Naive B cell (primary cell): ENCODE results near the gene TBX18. TPM values are rescaled to one million over a fixed set of nuclear protein-coding genes. Genes with fewer than 3 reads are reported as not detected.

ENCODE experiments used
- ATAC-seq, 2 donors: fragments of 150-1000 bp; cut with Tn5 transposase; 2 replicates each; pipeline ENCODE4 v1.10.0; 2021; ENCODE audit warnings: low read depth in 2 of 2, mild to moderate bottlenecking in 2 of 2, moderate library complexity in 2 of 2
- DNase-seq: peaks from one replicate; pipeline ENCODE4 v3.0.0; 2022
- H3K27ac Mint-ChIP-seq, 6 donors: one replicate each; pipeline ENCODE4 v1.8.0; 2020 to 2022; ENCODE audit warnings: mild to moderate bottlenecking in 6 of 6, mixed read lengths in 6 of 6, moderate library complexity in 5 of 6, inconsistent platforms in 2 of 6
- H3K27me3 Mint-ChIP-seq, 3 donors: one replicate each; pipeline ENCODE4 v1.8.0; 2021 to 2022; ENCODE audit warnings: mixed read lengths in 3 of 3, mild to moderate bottlenecking in 1 of 3
- H3K36me3 Mint-ChIP-seq, 2 donors: one replicate each; pipeline ENCODE4 v1.8.0; 2020 to 2022; ENCODE audit warnings: mixed read lengths in 2 of 2, inconsistent platforms in 1 of 2, mild to moderate bottlenecking in 1 of 2
- H3K4me1 Mint-ChIP-seq, 3 donors: one replicate each; pipeline ENCODE4 v1.8.0; 2020 to 2022; ENCODE audit warnings: mixed read lengths in 3 of 3, inconsistent platforms in 1 of 3, mild to moderate bottlenecking in 1 of 3, moderate library complexity in 1 of 3
- H3K4me3 Mint-ChIP-seq, 8 donors: one replicate each; pipeline ENCODE4 v1.8.0; 2020 to 2022; ENCODE audit warnings: mild to moderate bottlenecking in 8 of 8, mixed read lengths in 8 of 8, moderate library complexity in 8 of 8, inconsistent platforms in 2 of 8
- H3K9me3 Mint-ChIP-seq, 7 donors: one replicate each; pipeline ENCODE4 v1.8.0; 2020 to 2022; ENCODE audit warnings: mixed read lengths in 7 of 7, mild to moderate bottlenecking in 5 of 7, inconsistent platforms in 2 of 7, moderate library complexity in 1 of 7
- polyA plus RNA-seq, 6 donors: library from polyadenylated mRNA; unstranded; fragments of 300-500 nt; fragmentation: Illumina TruSeq; gene quantifications; one replicate each; pipeline ENCODE4 v1.2.3, GENCODE V29; 2021; ENCODE audit warnings: low read depth in 6 of 6

The TBX18 gene
- polyA plus RNA-seq, 6 donors from 2014 or later = not detected

DNA sequence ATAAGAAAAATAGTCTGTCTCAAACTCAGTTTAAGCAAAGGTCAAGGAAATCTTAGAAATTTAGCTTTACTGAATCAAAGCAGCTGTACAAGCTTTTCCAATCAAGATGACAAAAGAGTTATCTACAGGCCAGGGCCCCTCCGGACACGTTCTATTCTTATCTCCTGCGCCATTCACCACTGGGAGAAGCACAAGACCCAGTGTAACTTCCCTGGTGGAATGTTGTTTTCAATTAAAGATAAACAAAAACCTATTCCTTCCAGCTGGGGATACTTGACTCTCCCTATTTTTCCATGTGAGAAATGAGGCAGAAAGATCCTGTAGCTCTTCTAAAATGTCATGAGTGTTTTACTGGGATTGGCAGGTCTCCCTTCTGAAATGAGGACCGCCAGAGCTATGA, 123.3 kb downstream of the TBX18 start:
- H3K36me3 Mint-ChIP-seq = no peaks in the 10 kb centered on the region
- H3K9me3 Mint-ChIP-seq = peaks cover 0 to 7% (median 4%) of the 10 kb centered on the region in 7 donors
- H3K4me3 Mint-ChIP-seq = no peak overlapping the region
- ATAC-seq (no peak), DNase-seq (no peak)
- no peaks in the 10 kb centered on the region for H3K27me3 Mint-ChIP-seq
- no peak overlapping the region for H3K27ac Mint-ChIP-seq
- no peaks in the 10 kb centered on the region for H3K4me1 Mint-ChIP-seq

DNA sequence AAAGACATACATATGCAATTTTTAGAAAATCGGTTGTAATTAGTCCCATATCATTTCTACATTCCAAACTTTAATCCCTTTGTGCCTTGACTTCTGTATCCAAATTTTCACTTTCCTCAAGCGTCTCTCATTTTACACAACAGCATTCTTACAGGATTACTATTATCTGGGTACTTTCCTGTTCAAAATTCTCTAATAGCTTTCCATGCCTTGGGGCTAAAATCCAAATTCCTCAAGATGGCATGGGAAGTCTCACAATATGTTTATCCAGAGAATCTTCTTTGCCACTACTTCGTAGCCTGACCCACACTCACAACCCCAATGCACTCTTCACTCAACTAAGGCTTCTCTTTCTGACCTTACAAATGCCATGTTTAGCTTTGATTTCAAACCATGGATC, 125.0 kb downstream of the TBX18 start:
- ATAC-seq (no peak), DNase-seq (no peak)
- Mint-ChIP-seq H3K4me1 (no peaks in the 10 kb centered on the region), H3K27ac (no peak overlapping the region), H3K4me3 (no peak overlapping the region), H3K27me3 (no peaks in the 10 kb centered on the region), H3K36me3 (no peaks in the 10 kb centered on the region), H3K9me3 (peaks cover 0 to 7% (median 4%) of the 10 kb centered on the region in 7 donors)

DNA sequence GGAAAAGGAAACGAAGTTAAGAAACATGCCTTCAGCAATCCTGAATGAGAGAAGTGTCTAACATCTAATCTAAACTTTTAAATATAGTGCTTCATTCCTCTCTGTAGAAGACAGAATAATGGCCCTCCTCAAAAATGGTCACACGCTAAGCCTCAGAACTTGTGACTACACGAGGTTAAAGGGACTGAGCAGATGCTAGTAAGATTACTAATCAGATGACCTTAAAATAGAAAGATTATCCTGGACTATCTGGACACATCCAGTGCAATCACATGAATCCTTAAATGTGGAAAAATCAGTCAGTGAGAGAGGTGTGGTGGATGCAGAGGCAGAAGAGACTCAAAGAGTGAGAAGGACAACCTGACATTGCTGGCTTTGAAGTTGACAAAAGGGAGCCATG, 126.1 kb downstream of the TBX18 start:
- no peak overlapping the region for H3K4me3 Mint-ChIP-seq
- H3K36me3 Mint-ChIP-seq = no peaks in the 10 kb centered on the region
- DNase-seq (no peak), ATAC-seq (no peak)
- no peak overlapping the region for H3K27ac Mint-ChIP-seq
- H3K4me1 Mint-ChIP-seq = no peaks in the 10 kb centered on the region
- H3K9me3 Mint-ChIP-seq = peaks cover 0 to 10% (median 4%) of the 10 kb centered on the region in 7 donors
- H3K27me3 Mint-ChIP-seq = no peaks in the 10 kb centered on the region
